CMK (cell line): ENCODE data around the gene TPT1.
"Not testable (repeated sequence)": the region's sequence is repeated elsewhere in the genome, so short reads cannot be mapped to it uniquely, and the experiment has no call there.

Source experiments
- DNase-seq: peaks from one replicate; pipeline ENCODE4 v3.0.0-alpha.2; 2010; ENCODE audit warnings: low read depth

TPT1 gene

GRCh38 chr13:45301263-45301662, 39.7 kb downstream of the TPT1 start:
- DNase-seq, result no peak

- no peak for DNase-seq
These were observed 40.6 kb downstream of the TPT1 start for GRCh38 chr13:45300190-45300985.

GRCh38 chr13:45299194-45299593, 41.8 kb downstream of the TPT1 start:
- DNase-seq, result no peak

- DNase-seq, result not testable (repeated sequence)
These were observed 42.4 kb downstream of the TPT1 start for GRCh38 chr13:45298550-45298949.

- no peak for DNase-seq
These were observed 42.8 kb downstream of the TPT1 start for GRCh38 chr13:45298206-45298505.

GRCh38 chr13:45297456-45298205, 43.4 kb downstream of the TPT1 start:
- DNase-seq, result no peak

- DNase-seq, result no peak
These were observed 44.7 kb downstream of the TPT1 start for GRCh38 chr13:45296259-45296658.

GRCh38 chr13:45295536-45295935, 45.4 kb downstream of the TPT1 start:
- no peak for DNase-seq

GRCh38 chr13:45292176-45292575, 48.8 kb downstream of the TPT1 start:
- no peak for DNase-seq

- no peak for DNase-seq
These were observed 50.9 kb downstream of the TPT1 start for GRCh38 chr13:45289936-45290563.
